ENCODE data around the gene ARHGAP9.

Gene ARHGAP9

GRCh38 chr12:57491393-57492280, 12.0 kb upstream of the ARHGAP9 start:
- DNase-seq: no peak

DNA sequence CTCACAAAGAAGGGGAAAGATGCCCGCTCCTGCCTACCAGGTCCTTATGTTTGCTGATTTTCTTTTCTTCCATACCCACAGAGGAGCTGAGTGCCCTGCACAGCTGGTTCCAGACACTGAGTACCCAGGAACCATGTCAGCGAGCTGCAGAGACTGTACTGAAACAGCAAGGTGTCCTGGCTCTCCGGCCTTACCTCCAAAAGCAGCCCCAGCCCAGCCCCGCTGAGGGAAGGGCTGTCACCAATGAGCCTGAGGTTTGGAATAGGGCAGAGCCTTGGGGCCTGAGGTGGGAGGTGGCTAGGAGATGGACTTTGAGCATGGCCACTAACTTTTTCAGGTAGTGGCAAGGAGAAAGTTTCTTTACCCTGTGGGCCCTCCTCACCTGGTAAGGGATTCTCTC, 10.5 kb upstream of the ARHGAP9 start:
- no peak for DNase-seq

DNA sequence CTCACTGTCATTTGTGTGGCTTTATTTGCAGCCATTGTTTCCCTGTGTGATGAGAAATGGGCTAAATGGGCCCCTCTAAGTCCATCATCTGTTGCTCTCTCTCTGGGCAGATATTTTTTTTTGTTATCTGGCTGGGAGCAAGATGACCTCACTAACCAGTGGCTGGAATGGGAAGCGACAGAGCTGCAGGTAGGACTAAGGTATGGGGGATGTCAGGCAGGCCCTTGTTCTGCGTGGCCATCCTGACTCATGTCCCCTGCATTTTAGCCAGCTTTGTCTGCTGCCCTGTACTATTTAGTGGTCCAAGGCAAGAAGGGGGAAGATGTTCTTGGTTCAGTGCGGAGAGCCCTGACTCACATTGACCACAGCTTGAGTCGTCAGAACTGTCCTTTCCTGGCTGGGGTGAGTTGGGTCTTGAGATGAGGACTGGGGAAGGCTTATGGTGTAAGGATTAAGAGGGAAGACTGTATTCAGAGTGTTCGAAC, 9.5 kb upstream of the ARHGAP9 start:
- no peak for DNase-seq

GRCh38 chr12:57488402-57489156, 8.9 kb upstream of the ARHGAP9 start:
- no peak for DNase-seq

- DNase-seq: peak; percentile 83
Measured at GRCh38 chr12:57487597-57488401, 8.1 kb upstream of the ARHGAP9 start, which contains the start of gene MARS1. TSS of gene MARS1 (plus strand) at chr12:57488068. CDS start at chr12:57488091, 23 bp downstream.

DNA sequence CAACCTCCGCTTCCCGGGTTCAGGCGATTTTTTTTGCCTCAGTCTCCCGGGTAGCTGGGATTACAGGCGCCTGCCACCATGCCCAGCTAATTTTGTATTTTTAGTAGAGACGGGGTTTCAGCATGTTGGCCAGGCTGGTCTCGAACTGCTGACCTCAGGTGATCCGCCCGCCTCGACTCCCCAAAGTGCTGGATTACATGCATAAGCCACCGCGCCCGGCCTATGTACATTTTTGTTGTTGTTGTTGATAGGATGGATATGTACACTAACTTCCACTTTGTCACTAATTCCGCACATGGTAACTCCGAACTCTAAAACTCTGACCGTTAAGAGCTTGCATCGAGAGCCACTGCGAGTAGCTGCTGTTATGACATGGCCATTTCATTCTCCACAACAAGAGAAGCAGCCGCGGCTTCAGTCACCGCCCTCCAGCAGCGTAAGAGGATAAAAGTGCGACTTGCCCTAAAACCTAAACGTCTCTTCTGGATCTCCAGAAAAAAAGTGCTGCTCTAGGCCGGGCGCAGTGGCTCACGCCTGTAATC, 7.5 kb upstream of the ARHGAP9 start:
- DNase-seq: no peak

- no peak for DNase-seq
Measured at GRCh38 chr12:57485695-57486094, 6.0 kb upstream of the ARHGAP9 start.

- no peak for DNase-seq
Measured at GRCh38 chr12:57483466-57483865, 3.8 kb upstream of the ARHGAP9 start.

DNA sequence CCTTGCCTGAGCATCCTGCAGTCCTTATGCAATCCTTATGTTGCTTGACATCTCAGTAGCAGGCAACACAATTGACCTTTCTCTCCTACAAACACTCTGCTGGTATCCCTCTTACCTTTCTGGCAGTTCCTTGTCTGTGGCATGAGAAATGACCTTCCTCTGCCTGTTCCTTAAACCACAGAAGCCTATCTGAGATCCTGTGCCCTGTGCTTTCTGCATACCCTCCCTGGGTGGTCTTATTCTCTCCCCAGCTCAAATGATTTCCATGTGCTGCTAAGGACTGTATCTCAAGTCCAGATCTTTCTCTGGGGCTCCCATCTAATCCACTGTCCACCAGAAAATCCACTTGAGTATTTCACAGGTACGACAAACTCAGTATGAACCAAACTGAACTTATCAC, 2.0 kb upstream of the ARHGAP9 start:
- DNase-seq: no peak

DNA sequence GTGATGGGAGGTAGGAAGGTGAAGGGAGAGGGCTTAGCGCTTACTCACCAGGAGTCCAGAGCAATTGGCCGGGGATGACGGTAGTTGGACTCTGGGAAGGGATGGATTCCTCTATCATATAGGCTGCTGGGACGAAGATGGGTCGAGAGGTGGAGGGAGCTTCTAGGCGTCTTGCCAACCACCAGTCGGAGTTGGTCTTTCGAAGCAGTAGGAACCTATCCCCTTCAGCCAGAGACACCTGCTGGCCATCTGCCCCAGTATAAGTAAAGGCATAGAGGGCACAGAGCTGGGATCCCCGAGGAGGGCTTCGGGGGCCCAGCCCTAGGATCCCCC, 657 bp downstream of the ARHGAP9 start:
- no peak for DNase-seq

GRCh38 chr12:57477710-57478681, 1.7 kb downstream of the ARHGAP9 start:
- DNase-seq: peak; percentile 14

- no peak for DNase-seq
Measured at GRCh38 chr12:57476993-57477709, 2.5 kb downstream of the ARHGAP9 start.

- DNase-seq: peak; percentile 41
Measured at GRCh38 chr12:57476162-57476992, 3.3 kb downstream of the ARHGAP9 start.

DNA sequence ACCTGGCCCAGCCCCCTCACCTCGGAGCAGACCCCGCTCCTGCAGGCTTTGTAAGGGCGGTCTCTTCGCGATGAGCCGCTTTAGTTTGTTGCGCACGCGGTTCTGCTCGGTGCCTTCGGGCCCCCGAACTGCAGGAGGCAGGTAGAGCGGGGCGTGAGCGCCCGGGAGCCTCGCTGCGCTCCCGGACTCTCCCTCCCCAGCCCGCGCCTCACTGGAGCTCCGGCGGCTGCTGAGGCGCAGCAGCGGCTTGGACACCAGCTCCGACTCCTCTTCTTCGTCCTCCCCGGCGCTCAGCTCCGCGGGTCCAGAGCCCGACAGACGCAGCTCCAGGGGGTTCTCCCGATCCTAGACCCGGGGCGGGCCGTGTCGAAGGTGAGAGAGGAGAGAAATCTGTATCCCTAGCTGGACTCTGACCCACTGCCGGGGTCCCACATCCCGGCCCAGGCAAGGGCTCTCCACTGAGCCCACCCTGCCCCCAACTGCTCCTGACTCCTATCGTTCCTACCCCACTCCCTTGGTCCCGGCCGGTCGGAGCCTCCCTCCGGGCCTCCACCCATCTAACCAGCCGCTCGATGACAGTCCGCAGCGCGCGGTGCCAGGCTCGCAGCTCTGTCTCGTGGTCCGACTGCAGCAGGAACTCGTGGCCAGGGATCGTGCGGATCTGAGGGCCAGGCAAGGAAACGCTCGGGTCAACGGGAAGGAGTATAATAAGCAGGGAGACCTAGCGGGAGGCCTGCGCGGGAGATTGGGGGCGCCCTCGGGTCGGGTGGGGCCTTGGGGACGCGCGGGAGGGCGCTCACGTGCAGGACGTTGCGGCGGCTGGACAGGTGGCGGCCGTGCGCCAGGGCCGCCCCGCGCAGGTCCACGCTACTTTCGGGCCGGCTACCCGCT, 4.2 kb downstream of the ARHGAP9 start:
- DNase-seq: no peak

DNA sequence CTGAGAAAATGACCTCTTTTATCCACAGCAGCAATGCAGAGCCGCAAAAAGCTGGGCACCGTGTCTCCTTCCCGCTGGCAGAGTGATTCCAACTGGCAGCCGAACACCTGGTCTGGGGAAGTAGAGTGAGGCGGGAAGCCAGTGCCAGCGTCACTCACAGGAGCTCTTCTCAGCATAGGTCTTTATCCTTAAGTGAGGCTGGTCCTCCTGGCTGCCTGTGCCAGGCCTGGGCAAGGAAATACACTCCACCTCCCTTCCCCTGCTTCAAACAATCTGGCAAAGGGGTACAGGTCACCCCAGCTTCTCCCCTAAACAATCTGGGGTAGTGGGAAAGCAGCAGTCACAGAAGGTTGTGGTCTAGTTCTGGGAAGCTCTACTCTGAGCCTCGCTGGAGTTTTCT, 4.8 kb downstream of the ARHGAP9 start:
- DNase-seq: no peak

GRCh38 chr12:57474430-57474829, 5.2 kb downstream of the ARHGAP9 start:
- DNase-seq: no peak

DNA sequence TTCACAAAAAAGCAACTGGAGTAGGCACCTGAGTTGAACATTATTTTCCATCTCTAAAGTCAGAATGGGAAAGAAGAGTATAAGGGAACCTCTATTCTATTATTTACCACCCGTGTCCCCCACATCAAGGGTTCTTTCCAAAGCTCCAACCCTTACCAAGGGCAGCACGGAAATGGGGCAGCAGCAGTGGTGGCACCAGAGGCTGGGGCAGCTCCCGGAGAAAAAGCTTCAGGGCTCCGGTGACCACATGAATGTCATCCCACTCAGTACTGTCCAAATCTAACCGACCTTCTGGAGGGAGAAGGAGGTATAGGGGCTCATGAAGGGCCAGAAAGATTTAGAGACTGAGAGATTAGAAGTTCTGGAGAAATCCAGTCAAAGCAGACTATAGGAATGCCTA, 5.8 kb downstream of the ARHGAP9 start:
- DNase-seq: no peak

DNA sequence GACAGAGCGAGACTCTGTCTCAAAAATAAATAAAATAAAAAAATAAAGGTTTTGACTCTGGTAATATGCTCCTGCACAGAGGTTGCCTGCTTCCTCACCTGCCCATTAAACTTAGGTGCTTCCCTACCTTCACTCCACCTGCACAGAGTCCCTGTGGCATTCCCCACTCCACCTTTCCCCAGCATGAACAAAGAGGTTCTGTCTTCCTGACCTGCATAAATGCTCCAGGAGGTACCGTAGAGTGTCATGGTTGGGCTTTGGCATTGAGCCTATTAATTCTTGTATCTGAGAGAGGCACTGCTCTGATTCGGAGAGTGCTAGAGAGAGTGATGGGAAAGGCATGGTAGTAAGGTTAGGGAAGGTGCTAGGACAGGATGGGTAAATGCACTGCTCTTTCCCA, 6.3 kb downstream of the ARHGAP9 start:
- no peak for DNase-seq

- no peak for DNase-seq
Measured at GRCh38 chr12:57472391-57472790, 7.3 kb downstream of the ARHGAP9 start.
